T-helper 1 cell treated with Interleukin-12 subunit alpha and Interleukin-12 subunit beta and Interleukin-4 antibody, amounts not matched to agents 30 μg/mL and 1 μg/mL, for 36 hours (primary cell): Measurements from ENCODE around the gene NLGN2.

Experiments
- H3K27ac Mint-ChIP-seq: one replicate; pipeline ENCODE4 v1.8.0; 2021; ENCODE audit warnings: mild to moderate bottlenecking, mixed read lengths
- H3K27me3 Mint-ChIP-seq: one replicate; pipeline ENCODE4 v1.8.0; 2021; ENCODE audit warnings: low read depth, mixed read lengths
- H3K36me3 Mint-ChIP-seq: one replicate; pipeline ENCODE4 v1.8.0; 2021; ENCODE audit warnings: low read depth, mixed read lengths
- H3K4me1 Mint-ChIP-seq: one replicate; pipeline ENCODE4 v1.8.0; 2021; ENCODE audit warnings: low read depth, mixed read lengths
- H3K4me3 Mint-ChIP-seq: one replicate; pipeline ENCODE4 v1.8.0; 2021; ENCODE audit warnings: mild to moderate bottlenecking, moderate library complexity, mixed read lengths
- H3K9me3 Mint-ChIP-seq: one replicate; pipeline ENCODE4 v1.8.0; 2021; ENCODE audit warnings: mixed read lengths

NLGN2 gene

GRCh38 chr17:7403727-7403976, 4.0 kb upstream of the NLGN2 start:
- Mint-ChIP-seq H3K4me3 (peak overlapping the region; percentile 86), H3K9me3 (no peaks in the 10 kb centered on the region), H3K27me3 (peaks cover 20% of the 10 kb centered on the region), H3K36me3 (peaks cover 4% of the 10 kb centered on the region), H3K27ac (peak overlapping the region; percentile 90), H3K4me1 (peaks cover 14% of the 10 kb centered on the region)

GRCh38 chr17:7403977-7404736, 3.5 kb upstream of the NLGN2 start, which contains the start of gene TMEM256:
TMEM256 (minus strand) TSS chr17:7404097; CDS start chr17:7404084, 13 bp downstream.
- peaks cover 23% of the 10 kb centered on the region for H3K27me3 Mint-ChIP-seq
- peaks cover 4% of the 10 kb centered on the region for H3K36me3 Mint-ChIP-seq
- H3K27ac Mint-ChIP-seq: peak within 1 kb of the TSS; percentile 90
- H3K9me3 Mint-ChIP-seq: no peaks in the 10 kb centered on the region
- peak within 1 kb of the TSS; percentile 86 for H3K4me3 Mint-ChIP-seq
- H3K4me1 Mint-ChIP-seq: peaks cover 14% of the 10 kb centered on the region

GRCh38 chr17:7404737-7405349, 2.8 kb upstream of the NLGN2 start:
- Mint-ChIP-seq H3K4me1 (peaks cover 12% of the 10 kb centered on the region), H3K27ac (peak overlapping the region; percentile 90), H3K4me3 (peak overlapping the region; percentile 86), H3K27me3 (peaks cover 25% of the 10 kb centered on the region), H3K36me3 (peaks cover 4% of the 10 kb centered on the region), H3K9me3 (no peaks in the 10 kb centered on the region)

- H3K9me3 Mint-ChIP-seq: no peaks in the 10 kb centered on the region
- H3K4me3 Mint-ChIP-seq: peak overlapping the region; percentile 82
- peaks cover 12% of the 10 kb centered on the region for H3K4me1 Mint-ChIP-seq
- peaks cover 25% of the 10 kb centered on the region for H3K27me3 Mint-ChIP-seq
- peaks cover 4% of the 10 kb centered on the region for H3K36me3 Mint-ChIP-seq
- H3K27ac Mint-ChIP-seq: peak overlapping the region; percentile 78
These were observed 2.1 kb upstream of the NLGN2 start for GRCh38 chr17:7405350-7406234.

- Mint-ChIP-seq H3K27me3 (peaks cover 25% of the 10 kb centered on the region), H3K36me3 (peaks cover 4% of the 10 kb centered on the region), H3K27ac (peak overlapping the region; percentile 78), H3K4me1 (peaks cover 12% of the 10 kb centered on the region), H3K9me3 (no peaks in the 10 kb centered on the region), H3K4me3 (peak overlapping the region; percentile 82)
These were observed 1.3 kb upstream of the NLGN2 start for GRCh38 chr17:7406235-7406825.

- peaks cover 25% of the 10 kb centered on the region for H3K27me3 Mint-ChIP-seq
- peaks cover 9% of the 10 kb centered on the region for H3K4me1 Mint-ChIP-seq
- H3K9me3 Mint-ChIP-seq: no peaks in the 10 kb centered on the region
- no peak overlapping the region for H3K27ac Mint-ChIP-seq
- H3K36me3 Mint-ChIP-seq: peaks cover 2% of the 10 kb centered on the region
- no peak overlapping the region for H3K4me3 Mint-ChIP-seq
These were observed 563 bp upstream of the NLGN2 start for GRCh38 chr17:7407082-7407481.

- peaks cover 2% of the 10 kb centered on the region for H3K36me3 Mint-ChIP-seq
- peaks cover 25% of the 10 kb centered on the region for H3K27me3 Mint-ChIP-seq
- H3K9me3 Mint-ChIP-seq: no peaks in the 10 kb centered on the region
- peaks cover 5% of the 10 kb centered on the region for H3K4me1 Mint-ChIP-seq
- no peak overlapping the region for H3K27ac Mint-ChIP-seq
- no peak overlapping the region for H3K4me3 Mint-ChIP-seq
These were observed 645 bp downstream of the NLGN2 start for GRCh38 chr17:7408252-7408727.

GRCh38 chr17:7408863-7409262, 1.2 kb downstream of the NLGN2 start:
- Mint-ChIP-seq H3K4me3 (no peak overlapping the region), H3K9me3 (no peaks in the 10 kb centered on the region), H3K27me3 (peaks cover 25% of the 10 kb centered on the region), H3K36me3 (peaks cover 2% of the 10 kb centered on the region), H3K27ac (no peak overlapping the region), H3K4me1 (peaks cover 3% of the 10 kb centered on the region)

GRCh38 chr17:7409716-7410115, 2.1 kb downstream of the NLGN2 start:
- Mint-ChIP-seq H3K4me1 (peaks cover 3% of the 10 kb centered on the region), H3K4me3 (no peak overlapping the region), H3K36me3 (peaks cover 2% of the 10 kb centered on the region), H3K9me3 (no peaks in the 10 kb centered on the region), H3K27me3 (peaks cover 25% of the 10 kb centered on the region), H3K27ac (no peak overlapping the region)

GRCh38 chr17:7410634-7411426, 3.2 kb downstream of the NLGN2 start:
- H3K9me3 Mint-ChIP-seq: no peaks in the 10 kb centered on the region
- no peak overlapping the region for H3K4me3 Mint-ChIP-seq
- H3K36me3 Mint-ChIP-seq: peaks cover 2% of the 10 kb centered on the region
- H3K27me3 Mint-ChIP-seq: peaks cover 20% of the 10 kb centered on the region
- H3K27ac Mint-ChIP-seq: no peak overlapping the region
- H3K4me1 Mint-ChIP-seq: peaks cover 2% of the 10 kb centered on the region

GRCh38 chr17:7411427-7411750, 3.7 kb downstream of the NLGN2 start:
- H3K4me3 Mint-ChIP-seq: no peak overlapping the region
- no peaks in the 10 kb centered on the region for H3K36me3 Mint-ChIP-seq
- no peaks in the 10 kb centered on the region for H3K9me3 Mint-ChIP-seq
- peaks cover 15% of the 10 kb centered on the region for H3K27me3 Mint-ChIP-seq
- H3K27ac Mint-ChIP-seq: no peak overlapping the region
- no peaks in the 10 kb centered on the region for H3K4me1 Mint-ChIP-seq

GRCh38 chr17:7413346-7413985, 5.8 kb downstream of the NLGN2 start:
- Mint-ChIP-seq H3K27me3 (peaks cover 5% of the 10 kb centered on the region), H3K27ac (no peak overlapping the region), H3K4me3 (no peak overlapping the region), H3K4me1 (no peaks in the 10 kb centered on the region), H3K36me3 (no peaks in the 10 kb centered on the region), H3K9me3 (no peaks in the 10 kb centered on the region)

- Mint-ChIP-seq H3K4me3 (no peak overlapping the region), H3K27me3 (no peaks in the 10 kb centered on the region), H3K9me3 (no peaks in the 10 kb centered on the region), H3K27ac (no peak overlapping the region), H3K4me1 (no peaks in the 10 kb centered on the region), H3K36me3 (no peaks in the 10 kb centered on the region)
These were observed 7.2 kb downstream of the NLGN2 start for GRCh38 chr17:7414837-7415236.
